NCI-H82 treated with DMSO at 0.1 percent for 48 hours (cell line): Measurements from ENCODE around the gene CELSR3.

Source experiments
- DNase-seq: peaks from one replicate; lab custom pipeline; 2025; ENCODE audit not compliant: unreplicated experiment; lab: John Stamatoyannopoulos, UW

CELSR3 gene

DNA sequence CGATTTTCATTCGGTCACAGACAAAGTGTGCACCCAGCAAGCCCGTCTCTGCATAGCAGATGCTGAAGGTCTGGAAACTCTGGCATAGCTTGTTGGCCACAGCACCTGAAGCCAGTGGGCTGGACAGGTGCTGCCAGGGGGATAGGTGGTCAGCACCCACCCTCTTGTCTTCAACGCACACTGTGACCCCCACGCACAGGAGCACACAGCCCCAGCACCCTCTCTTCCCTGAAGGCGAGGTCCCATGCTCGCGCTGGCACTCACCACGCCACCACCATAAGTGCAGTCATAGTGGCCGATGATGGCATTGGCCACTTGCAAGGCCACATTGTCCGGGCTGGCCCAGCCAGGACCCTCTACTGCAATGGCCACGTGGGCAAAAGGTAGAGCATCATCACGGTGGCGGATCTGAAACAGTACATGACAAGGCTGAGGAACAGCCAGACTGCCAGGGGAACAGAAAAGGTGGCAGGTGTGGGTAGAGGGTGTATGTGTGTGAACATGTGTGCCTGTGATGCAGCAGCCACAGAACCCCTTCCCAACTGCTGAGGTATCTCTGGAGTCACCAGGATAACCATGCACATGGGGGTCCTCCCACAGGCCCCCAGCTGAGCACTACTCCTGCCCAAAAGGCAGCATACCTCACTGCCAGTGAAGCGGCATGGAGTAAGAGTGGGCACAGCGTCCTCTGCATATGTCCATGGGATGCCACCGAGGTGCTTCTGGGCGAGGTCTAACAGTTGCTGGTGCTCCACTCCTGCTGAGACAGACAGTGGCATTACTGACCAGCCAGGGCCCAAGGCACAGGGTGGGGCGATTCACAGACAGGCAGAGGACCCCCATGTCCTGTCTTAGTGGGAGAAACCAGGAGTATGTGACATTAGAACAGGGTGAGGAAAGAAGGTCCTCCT lies 61.7 kb downstream of the CELSR3 start:
- no peak for DNase-seq

DNA sequence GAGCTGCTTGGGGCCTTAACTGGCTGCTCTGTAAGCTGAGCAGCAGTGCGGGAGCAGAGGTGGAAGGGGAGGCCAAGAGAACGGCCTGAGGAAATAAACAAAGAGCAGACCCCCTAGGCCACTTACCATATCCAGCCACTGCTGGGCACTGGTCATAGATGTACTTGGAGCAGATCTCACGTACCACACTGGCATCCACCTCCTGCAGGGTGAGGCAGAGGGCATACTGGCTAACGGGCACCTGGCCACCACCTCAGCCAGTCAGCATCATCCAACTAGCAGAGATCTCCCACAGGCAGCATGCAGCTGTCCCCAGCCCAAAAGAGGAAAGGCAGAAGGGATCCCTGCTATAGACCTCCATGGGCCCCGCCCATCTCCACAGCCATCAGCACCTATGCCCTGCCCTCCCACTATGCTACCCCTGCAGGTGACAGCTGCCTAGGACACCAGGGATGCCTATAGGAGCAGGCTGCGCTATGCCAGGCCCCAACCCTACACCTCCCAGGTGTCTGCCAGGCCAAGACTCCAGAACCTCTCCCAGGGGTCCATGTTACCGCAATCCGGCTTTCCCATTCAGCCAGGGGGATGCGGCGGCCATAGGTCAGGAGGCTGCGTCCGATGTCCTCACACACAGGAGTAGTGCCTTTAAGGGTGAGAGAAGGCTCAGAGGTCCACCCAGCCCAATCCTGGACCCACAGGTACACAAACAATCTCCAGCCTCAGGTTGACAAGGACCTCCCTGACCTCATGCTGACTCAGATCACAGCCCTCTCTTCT lies 63.0 kb downstream of the CELSR3 start:
- no peak for DNase-seq

DNA sequence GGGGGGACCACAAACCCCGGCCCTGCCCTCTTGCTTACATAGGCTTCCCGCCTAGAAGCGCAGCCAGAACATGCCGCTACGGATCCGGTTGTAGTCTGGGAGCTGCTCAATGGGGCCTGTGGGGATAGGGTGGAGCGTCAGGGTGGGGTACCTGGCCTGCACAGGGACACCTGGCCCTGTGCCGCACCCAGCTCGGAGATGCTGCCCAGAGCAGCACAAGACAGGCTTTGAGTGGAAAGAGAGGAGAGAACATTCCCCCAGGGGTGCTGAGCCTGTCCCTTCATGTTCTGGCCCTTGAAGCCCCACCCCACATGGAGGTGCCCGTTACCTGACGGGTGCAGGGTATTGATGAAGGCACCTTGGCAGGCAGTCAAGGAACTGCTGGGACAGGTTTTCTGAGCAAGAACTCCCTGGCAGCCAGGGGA lies 63.6 kb downstream of the CELSR3 start:
- DNase-seq: no peak

DNA sequence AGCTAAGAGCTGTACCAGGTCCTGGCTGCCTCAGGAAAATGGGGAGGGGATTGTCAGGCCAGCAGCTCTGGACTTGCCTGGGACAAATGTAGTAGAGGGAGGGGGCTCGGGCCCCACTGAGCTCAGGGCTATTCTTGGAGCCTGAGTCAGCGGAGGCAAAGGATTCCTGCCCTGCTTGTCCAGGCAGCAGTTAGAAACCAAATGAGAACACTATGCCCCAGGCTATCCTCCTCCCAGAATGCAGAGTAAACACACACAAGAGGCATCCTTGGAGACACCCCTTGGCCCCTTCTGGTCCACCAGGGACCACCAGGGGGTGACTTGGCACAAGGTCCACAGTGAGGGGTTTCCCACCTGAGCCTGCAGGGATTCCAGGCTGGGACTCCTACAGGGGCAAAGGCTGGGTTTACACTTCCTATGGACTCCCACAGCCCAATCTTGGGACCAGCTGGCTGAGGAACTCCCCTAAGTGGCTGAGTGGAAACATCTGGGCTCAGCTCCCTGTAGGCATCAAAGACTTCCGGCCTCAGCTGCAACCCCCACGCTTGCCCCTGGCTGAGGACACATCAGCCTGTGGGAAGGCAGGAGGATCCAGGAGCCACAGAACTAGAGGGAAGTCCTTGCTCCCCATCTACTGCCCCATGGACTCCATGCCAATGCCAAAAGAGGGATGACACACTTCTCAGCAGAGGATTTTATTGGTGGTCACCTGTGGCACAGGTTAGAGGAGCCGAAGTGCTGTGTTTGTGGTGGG lies 64.2 kb downstream of the CELSR3 start:
- DNase-seq: no peak

DNA sequence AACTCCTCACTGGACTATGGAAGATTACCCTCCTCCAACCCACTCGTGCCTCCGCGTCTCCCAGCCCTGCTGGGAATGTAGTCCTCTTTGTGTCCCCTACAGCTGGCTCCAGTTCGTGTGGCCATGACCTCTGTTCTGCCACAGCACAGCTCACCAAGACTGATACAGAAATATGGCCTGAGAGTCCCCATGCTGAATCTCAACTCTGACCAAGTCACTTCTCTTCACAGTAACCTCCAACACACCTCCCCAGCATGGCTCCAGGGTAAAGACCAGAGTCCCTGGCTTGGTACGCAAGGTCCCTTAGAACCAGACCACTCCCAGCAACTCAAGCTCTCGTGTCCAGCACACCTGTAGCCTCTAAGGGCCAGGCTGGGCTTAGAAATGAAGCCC lies 65.3 kb downstream of the CELSR3 start:
- no peak for DNase-seq

DNA sequence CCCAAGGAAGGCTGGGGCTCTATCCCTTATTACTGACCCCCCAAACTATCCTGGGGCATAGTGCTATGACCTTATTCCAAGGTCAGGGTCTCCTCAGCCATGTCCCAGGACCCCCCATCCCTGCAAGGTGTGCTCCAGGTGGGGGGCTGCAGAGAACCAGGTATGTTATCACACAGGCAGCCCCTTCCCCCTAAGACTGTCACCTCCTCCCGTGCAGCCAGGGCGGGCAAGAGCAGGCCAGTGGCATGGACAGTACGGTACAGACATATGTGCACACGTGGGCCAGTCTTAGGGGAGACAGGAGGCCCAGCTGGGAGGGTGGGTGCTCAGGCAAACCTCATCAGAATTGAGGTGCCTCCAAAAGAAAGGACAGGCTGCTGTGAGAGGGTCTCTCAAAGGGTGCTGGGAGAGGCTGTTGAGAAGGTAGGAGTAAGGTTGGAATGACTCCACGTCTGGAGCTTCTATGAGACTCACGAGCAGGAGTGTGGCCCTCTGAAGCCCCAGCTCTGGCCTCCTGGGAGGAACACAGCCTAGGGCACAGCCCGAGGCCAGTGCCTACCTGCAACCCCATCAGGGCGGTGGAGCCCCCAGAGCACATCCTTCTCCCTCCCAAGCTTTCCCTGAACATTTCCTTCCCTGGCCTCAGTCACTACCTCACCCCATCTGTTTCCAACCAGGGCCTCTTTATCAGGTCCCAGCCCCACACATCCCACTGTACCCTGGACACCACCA lies 65.8 kb downstream of the CELSR3 start:
- no peak for DNase-seq

DNA sequence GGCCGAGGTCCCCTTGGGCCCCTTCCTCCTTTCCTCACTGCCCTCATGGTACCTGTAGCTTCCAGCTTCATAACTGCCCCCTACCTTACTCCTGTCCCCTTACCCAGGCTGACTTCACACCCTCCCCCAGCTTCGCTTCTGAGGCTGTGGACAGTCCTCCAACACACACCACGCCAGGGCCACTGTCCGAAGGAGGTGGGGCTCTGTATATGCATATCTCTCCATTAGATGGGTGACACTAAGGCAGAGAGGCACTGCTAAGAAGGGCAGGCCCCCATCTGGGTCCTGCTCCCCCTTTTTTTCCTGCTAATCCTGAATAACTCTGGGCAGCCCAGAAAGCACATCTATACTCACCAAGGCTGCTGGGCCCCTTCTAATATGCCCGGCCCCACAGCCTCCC lies 66.5 kb downstream of the CELSR3 start:
- no peak for DNase-seq

DNA sequence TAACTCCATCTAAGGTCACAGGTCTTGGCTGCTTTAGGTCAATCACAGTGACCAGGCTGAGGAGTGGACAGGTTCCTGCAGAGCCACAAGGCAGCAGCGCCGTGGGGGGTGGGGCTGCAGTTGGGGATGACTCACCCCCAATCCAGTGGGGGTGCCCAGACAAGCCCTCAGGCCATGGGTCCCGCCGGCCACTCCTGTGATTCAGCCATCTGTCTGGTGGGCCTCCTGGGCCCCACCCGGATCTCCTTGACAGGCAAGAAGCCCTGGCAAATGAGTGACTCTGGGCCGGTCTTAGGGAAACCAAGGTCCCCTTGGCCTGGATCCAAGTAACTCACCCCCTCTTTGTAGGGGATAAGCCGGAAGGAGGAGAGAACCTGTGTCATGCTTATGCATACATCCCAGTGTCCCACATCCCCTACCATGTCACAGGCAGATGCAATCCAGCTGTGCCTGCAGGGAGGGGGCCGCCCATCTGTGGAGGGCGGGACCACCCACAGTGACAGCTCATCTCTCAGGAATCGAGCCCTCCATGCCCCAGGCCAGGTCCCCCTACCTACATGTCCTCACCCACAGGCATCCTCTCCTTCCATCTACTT lies 67.1 kb downstream of the CELSR3 start:
- DNase-seq: no peak

DNA sequence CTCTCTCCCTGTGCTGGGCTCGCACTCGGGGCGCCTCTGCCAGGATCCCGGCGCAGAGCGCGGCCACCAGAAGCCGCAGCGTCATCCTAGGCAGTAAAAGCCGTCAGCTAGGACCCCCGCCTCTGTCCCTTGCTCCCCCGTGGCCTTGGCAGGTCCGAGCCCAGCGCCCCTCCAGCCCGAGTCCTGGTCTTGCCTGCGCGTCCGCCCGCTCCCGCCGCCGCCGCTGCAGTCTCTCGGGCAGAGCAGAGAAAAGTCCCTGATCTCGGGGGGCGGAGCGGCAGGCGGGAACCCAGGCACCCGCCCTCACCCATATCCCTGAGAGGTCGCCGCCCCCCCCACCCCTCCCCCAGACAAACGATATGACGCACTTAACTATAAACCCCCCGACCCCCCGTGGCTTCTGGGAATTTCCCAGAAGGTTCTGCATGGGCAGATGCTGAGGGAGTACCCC lies 67.6 kb downstream of the CELSR3 start, which contains the start of gene COL7A1:
Gene COL7A1, minus strand, starts transcription at position 255 of the 451 bp plus-strand sequence. Its CDS starts 170 bp downstream, at position 85.
- DNase-seq: no peak

DNA sequence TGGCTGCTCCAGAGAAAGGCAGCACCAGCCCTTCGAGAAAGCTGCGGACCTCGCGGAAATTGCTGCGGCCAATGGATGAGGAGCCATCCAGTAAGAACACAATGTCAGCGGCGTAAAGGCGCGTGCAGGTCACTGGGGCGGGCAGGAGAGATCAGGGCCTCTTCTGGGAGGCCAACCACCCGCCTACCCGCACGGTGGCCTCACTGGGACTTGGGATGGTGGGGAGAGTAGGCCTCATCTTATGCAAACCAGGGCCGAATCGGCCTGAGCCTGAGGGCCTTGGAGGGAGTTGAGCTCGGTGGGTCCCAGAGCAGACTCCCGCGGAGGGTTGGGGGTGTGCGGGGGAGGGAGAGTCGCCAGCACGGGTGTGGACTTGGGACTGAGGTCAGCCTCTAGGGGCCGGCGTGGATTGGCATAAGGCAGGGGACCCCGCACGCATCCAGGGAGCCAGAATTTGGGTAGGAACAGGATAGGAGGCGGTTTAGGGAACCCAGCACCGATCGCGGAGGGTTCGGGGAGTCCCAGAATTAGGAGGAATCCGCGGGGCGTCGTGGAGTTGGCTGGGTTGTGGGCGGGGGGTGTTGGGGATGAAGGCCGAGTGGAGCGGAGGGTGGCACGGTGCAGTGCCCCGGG lies 68.2 kb downstream of the CELSR3 start:
- no peak for DNase-seq

DNA sequence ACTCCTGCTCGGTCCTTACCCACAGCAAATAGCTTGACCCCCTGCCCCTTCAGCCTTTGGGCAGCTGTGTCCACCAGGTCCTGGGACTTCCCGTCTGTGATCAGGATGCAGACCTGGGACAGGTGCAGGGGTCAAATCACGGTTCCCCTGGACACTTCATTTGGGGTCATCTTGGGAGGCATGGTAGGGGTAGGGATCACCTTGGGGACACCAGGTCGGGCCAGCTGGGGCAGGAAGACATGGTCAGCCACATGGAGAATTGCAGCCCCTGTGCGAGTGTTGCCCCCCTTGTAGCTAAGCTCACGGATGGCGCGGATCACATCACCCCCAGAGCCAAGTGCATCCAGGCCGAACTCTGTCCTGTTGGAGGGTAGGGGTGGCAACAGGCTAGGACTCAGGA lies 69.3 kb downstream of the CELSR3 start:
- DNase-seq: no peak

DNA sequence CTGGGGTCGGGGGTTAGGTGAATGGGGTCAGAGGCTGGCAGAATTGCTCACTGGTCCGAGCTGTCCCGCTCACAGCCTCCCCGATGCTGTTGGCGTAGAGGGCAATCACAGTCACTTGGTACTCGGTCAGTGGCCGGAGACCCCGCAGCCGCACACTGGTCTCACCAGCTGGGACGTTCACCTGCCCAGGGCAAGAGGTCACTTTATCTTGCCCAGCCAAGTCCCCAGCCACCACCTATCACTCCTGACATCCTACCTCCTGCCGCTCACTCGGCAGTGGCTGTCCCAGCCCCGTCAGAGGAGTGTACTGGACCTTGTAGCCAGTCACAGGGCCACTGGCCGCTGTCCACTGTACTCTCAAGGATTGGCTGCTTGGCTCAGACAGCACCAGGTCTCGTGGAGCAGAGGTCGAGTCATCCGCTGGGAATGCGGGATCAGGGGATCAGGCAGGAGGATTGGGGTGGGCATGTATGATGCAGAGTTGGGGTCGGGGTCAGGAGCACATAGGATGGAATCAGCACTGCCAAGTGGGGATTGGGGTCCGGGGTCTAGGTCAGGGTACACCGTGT lies 70.1 kb downstream of the CELSR3 start:
- no peak for DNase-seq

DNA sequence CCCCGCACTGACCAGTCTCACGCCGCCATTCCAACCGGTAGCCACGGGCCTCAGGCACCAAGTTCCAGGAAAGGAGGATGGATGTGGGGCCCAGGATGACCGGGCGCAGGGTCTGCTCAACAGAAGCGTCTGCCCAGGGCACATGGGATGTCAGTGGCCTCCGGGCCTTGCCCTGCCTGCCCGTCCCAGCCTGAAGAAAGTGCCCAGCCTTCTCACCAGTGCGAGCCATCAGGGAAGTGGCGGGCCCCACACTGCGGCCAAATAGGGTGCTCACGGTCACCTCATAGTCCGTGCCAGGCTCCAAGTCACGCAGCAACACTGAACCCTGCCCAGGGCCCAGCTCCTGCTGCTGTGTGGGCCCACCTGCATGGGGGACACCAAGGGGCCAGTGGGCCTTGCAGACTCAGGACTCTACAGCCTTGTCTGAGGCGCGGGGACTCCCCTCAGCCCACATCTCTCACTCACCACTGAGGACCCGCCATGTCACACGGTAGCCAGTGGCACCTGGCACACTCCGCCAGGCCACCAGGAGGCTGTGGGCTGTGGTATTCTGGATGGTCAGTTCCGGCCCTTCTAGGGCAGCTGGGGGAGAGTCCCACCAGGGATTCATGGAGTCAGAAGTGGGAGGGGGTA lies 70.7 kb downstream of the CELSR3 start:
- DNase-seq: no peak

DNA sequence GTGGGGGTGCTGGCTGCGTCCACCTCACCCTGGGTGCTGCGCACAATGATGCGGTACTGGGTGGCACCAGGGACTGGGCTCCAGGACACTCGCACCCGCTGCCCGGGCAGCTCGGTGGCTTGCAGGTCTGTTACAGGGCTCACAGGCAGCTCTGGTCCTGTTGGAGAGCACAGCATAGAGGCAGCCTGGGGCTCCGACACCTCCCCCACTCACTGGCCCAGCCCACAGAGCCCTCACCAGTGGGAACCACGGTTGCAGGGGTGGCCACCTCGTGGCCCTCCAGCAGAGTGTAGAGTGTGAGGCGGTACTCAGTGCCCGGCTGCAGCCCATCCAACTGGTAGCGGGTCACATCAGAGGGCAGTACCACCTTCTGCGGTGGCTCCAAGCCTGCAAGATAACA lies 71.2 kb downstream of the CELSR3 start:
- DNase-seq: no peak

DNA sequence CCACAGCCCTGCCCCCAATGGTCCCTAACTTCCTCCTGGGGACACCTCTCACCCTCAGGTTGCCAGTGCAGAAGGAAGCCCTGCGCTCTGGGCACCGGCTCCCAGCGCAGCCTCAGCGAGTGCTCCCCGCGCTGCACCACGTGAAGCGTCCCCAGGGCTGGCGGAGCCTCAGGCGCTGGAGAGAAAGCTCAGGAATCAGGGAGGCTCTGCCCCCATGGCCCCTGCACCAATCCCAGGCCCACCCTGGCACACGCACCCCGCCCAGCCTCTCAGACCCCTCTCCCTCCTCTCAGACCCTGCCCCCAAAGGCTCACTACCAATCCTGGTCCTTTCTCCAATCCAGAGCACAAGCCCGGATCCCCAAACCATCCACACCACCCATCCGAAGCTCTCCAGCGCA lies 74.5 kb downstream of the CELSR3 start:
- DNase-seq: no peak

DNA sequence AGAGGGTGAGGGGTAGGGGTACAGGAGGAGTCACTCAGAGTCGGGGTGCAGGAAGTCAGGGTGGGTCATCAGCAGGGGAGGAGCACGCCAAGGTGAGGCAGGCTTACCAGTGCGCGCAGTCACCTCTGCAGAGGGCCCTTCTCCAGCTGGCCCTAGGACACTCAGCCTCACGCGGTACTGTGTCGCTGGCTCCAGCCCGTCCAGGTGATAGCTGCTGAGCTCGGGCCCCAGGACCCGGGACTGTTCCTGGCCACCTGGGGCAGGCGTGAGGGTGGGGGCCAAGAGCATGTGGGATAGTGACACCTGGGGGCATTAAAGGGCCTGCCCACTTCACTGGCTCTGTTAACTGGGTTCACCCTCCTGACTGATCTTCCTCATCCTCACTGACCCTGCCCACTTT lies 75.0 kb downstream of the CELSR3 start:
- DNase-seq: no peak
